ENCODE data around the gene DYNLL2. TPM values are rescaled to one million over a fixed set of nuclear protein-coding genes. Genes with fewer than 3 reads are reported as not detected.

The DYNLL2 gene
- total RNA-seq, 1 donor from 2014 or later, result 46.8 TPM

GRCh38 chr17:58054641-58055040, 28.6 kb upstream of the DYNLL2 start:
- no peak for DNase-seq (ENCODE audit: low spot score)
- Mint-ChIP-seq H3K9me3 (no peaks in the 10 kb centered on the region), H3K4me1 (peaks cover 8% of the 10 kb centered on the region), H3K27ac (no peak overlapping the region), H3K4me3 (no peak overlapping the region), H3K27me3 (ENCODE audit: insufficient read depth, low read depth) (peaks cover 5% of the 10 kb centered on the region), H3K36me3 (no peaks in the 10 kb centered on the region)
- H3K4me3 ChIP-seq, result no peak overlapping the region
- H3K9ac ChIP-seq, result no peak overlapping the region
- H3K4me2 ChIP-seq, result no peak overlapping the region
- H3K4me1 ChIP-seq, result no peaks in the 10 kb centered on the region
- H3K79me2 ChIP-seq (ENCODE audit: low read depth), result no peaks in the 10 kb centered on the region
- no peak for TF ChIP-seq CTCF (IDR thresholded peaks at IDR 0.05)
- TF ChIP-seq EZH2phosphoT487 (IDR thresholded peaks at IDR 0.05), result no peak
- TF ChIP-seq EZH2 (IDR thresholded peaks at IDR 0.05), result no peak
- no peak overlapping the region for H2AFZ ChIP-seq (replicated peaks)
- no peaks in the 10 kb centered on the region for H3K36me3 ChIP-seq
- H3K27ac ChIP-seq, result no peak overlapping the region
- no peaks in the 10 kb centered on the region for H3F3A ChIP-seq (ENCODE audit: low read depth)
- no peaks in the 10 kb centered on the region for H3K9me3 ChIP-seq (ENCODE audit: low read depth)
- H4K20me1 ChIP-seq (ENCODE audit: low read depth), result no peaks in the 10 kb centered on the region
- H3K27me3 ChIP-seq, result no peaks in the 10 kb centered on the region

GRCh38 chr17:58056476-58056875, 26.7 kb upstream of the DYNLL2 start:
- no peak for TF ChIP-seq EZH2phosphoT487 (IDR thresholded peaks at IDR 0.05)
- Histone ChIP-seq H3K9me3 (ENCODE audit: low read depth) (no peaks in the 10 kb centered on the region), H3K4me3 (no peak overlapping the region), H3K4me2 (no peak overlapping the region), H4K20me1 (ENCODE audit: low read depth) (no peaks in the 10 kb centered on the region), H3K9ac (no peak overlapping the region), H3K4me1 (peaks cover 13% of the 10 kb centered on the region), H3K79me2 (ENCODE audit: low read depth) (no peaks in the 10 kb centered on the region), H3F3A (ENCODE audit: low read depth) (no peaks in the 10 kb centered on the region), H3K27me3 (no peaks in the 10 kb centered on the region), H2AFZ (replicated peaks) (no peak overlapping the region), H3K36me3 (no peaks in the 10 kb centered on the region), H3K27ac (no peak overlapping the region)
- no peak for DNase-seq (ENCODE audit: low spot score)
- H3K27ac Mint-ChIP-seq, result no peak overlapping the region
- H3K4me3 Mint-ChIP-seq, result no peak overlapping the region
- H3K27me3 Mint-ChIP-seq (ENCODE audit: insufficient read depth, low read depth), result peaks cover 7% of the 10 kb centered on the region
- no peaks in the 10 kb centered on the region for H3K36me3 Mint-ChIP-seq
- peaks cover 8% of the 10 kb centered on the region for H3K4me1 Mint-ChIP-seq
- H3K9me3 Mint-ChIP-seq, result no peaks in the 10 kb centered on the region

GRCh38 chr17:58059141-58059540, 24.1 kb upstream of the DYNLL2 start:
- Mint-ChIP-seq H3K4me3 (no peak overlapping the region), H3K27me3 (ENCODE audit: insufficient read depth, low read depth) (peaks cover 4% of the 10 kb centered on the region), H3K36me3 (no peaks in the 10 kb centered on the region), H3K4me1 (peaks cover 8% of the 10 kb centered on the region), H3K9me3 (no peaks in the 10 kb centered on the region), H3K27ac (no peak overlapping the region)
- Histone ChIP-seq H3K27ac (no peak overlapping the region), H3K4me2 (no peak overlapping the region), H3K79me2 (ENCODE audit: low read depth) (no peaks in the 10 kb centered on the region), H3K4me3 (no peak overlapping the region), H4K20me1 (ENCODE audit: low read depth) (no peaks in the 10 kb centered on the region), H3K9me3 (ENCODE audit: low read depth) (no peaks in the 10 kb centered on the region), H3K9ac (no peak overlapping the region), H3K36me3 (no peaks in the 10 kb centered on the region), H2AFZ (replicated peaks) (peak overlapping the region; percentile 5), H3K4me1 (peaks cover 17% of the 10 kb centered on the region), H3F3A (ENCODE audit: low read depth) (no peaks in the 10 kb centered on the region), H3K27me3 (no peaks in the 10 kb centered on the region)
- no peak for TF ChIP-seq CTCF (IDR thresholded peaks at IDR 0.05)
- TF ChIP-seq EZH2 (IDR thresholded peaks at IDR 0.05), result no peak
- TF ChIP-seq EZH2phosphoT487 (IDR thresholded peaks at IDR 0.05), result no peak
- no peak for DNase-seq (ENCODE audit: low spot score)

GRCh38 chr17:58060596-58061191, 22.5 kb upstream of the DYNLL2 start:
- no peak for DNase-seq (ENCODE audit: low spot score)

More at GRCh38 chr17:58060596-58061191, 22.5 kb upstream of the DYNLL2 start:
- H3K4me1 Mint-ChIP-seq, result peaks cover 8% of the 10 kb centered on the region
- peak overlapping the region; percentile 18 for H3K4me2 ChIP-seq
- H3K9me3 ChIP-seq (ENCODE audit: low read depth), result no peaks in the 10 kb centered on the region
- H3K36me3 Mint-ChIP-seq, result no peaks in the 10 kb centered on the region
- no peaks in the 10 kb centered on the region for H3K27me3 ChIP-seq
- H3K4me3 Mint-ChIP-seq, result no peak overlapping the region
- no peaks in the 10 kb centered on the region for H3F3A ChIP-seq (ENCODE audit: low read depth)
- H3K27me3 Mint-ChIP-seq (ENCODE audit: insufficient read depth, low read depth), result peaks cover 4% of the 10 kb centered on the region
- no peak overlapping the region for H3K9ac ChIP-seq
- H2AFZ ChIP-seq (replicated peaks), result peak overlapping the region; percentile 79
- no peak overlapping the region for H3K4me3 ChIP-seq
- H3K9me3 Mint-ChIP-seq, result no peaks in the 10 kb centered on the region
- H3K79me2 ChIP-seq (ENCODE audit: low read depth), result no peaks in the 10 kb centered on the region
- H3K4me1 ChIP-seq, result peaks cover 17% of the 10 kb centered on the region
- H3K27ac ChIP-seq, result no peak overlapping the region
- TF ChIP-seq EZH2 (IDR thresholded peaks at IDR 0.05), result no peak
- no peak for TF ChIP-seq EZH2phosphoT487 (IDR thresholded peaks at IDR 0.05)
- TF ChIP-seq CTCF (IDR thresholded peaks at IDR 0.05), result no peak
- no peaks in the 10 kb centered on the region for H4K20me1 ChIP-seq (ENCODE audit: low read depth)
- no peaks in the 10 kb centered on the region for H3K36me3 ChIP-seq
- H3K27ac Mint-ChIP-seq, result peak overlapping the region; percentile 27
